Measurements from ENCODE around the gene ASTN2. TPM values are rescaled to one million over a fixed set of nuclear protein-coding genes. Genes with fewer than 3 reads are reported as not detected.

The ASTN2 gene
- total RNA-seq, 1 experiment from 2014 or later: 6.8 TPM

DNA sequence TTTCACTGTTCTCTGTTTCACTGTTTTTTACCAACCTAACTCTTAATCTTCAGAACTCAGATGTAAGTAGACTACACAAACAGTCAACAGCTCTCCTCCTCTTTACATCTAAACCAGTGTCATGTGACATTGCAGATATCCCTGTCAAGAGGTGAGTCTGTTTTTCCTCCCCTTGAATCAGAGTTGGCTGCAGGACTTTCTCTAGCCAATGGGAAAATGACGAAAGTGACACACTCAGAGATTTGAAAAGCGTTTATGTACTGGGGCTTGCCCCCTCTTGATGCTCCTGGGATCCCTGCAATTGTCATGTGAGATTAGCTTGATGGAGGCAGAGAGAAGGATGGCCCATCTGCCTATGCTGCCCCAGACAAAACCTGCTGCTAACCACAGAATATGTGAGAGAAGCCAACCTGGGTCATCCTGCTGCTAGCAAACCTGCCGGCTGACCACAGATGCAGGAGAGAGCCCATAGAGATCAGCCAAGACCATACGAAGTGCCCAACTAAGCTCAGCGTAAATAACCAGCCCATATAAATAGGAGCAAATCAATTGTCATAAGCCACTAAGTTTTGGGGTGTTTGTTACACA, 111.1 kb downstream of the ASTN2 start:
- no peak for DNase-seq (ENCODE audit: low spot score)

DNA sequence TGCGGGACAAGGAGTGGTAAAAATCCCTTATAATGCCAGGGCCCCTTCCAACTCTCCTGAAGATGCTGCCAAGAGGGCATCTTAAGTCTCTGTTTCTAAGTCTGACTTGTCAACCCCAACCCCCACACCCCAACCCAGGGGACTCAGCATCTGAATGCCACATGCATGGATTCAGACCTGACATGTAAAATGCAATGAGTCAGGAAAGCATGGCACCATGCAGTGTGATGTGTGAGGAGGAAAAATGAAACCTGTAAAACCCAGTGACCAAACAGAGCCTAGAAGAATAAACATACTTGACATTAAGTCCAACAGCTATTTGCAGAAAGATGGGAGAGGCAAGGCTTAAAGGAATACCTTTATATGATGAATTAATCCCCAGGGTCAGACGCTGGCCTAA, 112.4 kb downstream of the ASTN2 start:
- no peak for DNase-seq (ENCODE audit: low spot score)

DNA sequence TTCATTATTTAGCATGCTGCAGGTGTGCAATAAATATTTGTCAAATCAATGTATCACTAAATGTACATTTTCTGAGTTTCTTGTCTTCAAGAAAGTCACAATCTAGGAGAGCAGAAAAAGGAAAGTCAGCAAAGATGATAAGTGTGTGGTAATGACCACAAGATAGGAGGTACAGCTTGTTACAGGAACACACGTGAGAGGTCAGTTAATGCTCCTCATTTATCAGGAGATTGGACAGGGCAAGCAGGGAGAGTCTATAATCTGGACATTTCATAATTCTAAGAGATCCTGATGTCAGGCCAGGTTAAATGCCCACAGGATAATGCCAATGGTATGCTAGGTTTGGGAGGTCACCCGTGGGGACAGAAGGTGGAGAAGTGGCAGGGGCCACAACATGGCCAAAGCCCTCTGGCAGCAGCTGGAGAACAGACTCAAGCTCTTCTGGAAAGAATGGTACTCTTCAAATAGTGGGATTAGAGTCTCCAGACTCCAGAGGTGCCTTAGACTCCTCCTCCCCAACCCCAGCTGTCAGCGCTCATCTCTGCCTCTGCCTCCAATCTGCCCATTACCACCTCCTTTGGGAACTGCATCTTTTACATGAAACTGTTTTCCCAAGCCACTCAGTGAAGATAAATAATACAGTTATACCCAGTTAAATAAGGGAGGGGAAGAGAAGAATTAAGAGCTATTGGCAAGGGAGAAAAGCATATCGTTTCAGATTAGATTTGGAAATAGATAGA, 114.3 kb downstream of the ASTN2 start:
- no peak for DNase-seq (ENCODE audit: low spot score)

DNA sequence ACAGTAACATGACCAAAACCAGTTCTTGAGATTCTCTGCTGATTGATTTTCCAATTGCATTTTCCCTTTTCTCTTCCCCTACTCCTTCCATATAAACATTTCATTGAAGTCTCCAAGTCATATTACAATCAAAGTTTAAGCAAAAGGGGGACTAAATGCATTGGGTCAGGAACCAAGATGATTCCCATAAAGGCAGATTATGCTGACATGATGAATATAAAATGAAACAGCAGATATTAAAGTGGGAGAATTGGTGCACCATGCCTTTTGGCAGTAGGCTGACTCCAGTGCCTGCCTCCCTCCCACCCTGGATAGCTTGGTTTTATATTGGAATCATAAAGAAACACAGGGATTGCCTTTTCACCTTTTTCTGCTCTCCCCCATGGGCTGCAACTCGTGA, 118.4 kb downstream of the ASTN2 start:
- no peak for DNase-seq (ENCODE audit: low spot score)

DNA sequence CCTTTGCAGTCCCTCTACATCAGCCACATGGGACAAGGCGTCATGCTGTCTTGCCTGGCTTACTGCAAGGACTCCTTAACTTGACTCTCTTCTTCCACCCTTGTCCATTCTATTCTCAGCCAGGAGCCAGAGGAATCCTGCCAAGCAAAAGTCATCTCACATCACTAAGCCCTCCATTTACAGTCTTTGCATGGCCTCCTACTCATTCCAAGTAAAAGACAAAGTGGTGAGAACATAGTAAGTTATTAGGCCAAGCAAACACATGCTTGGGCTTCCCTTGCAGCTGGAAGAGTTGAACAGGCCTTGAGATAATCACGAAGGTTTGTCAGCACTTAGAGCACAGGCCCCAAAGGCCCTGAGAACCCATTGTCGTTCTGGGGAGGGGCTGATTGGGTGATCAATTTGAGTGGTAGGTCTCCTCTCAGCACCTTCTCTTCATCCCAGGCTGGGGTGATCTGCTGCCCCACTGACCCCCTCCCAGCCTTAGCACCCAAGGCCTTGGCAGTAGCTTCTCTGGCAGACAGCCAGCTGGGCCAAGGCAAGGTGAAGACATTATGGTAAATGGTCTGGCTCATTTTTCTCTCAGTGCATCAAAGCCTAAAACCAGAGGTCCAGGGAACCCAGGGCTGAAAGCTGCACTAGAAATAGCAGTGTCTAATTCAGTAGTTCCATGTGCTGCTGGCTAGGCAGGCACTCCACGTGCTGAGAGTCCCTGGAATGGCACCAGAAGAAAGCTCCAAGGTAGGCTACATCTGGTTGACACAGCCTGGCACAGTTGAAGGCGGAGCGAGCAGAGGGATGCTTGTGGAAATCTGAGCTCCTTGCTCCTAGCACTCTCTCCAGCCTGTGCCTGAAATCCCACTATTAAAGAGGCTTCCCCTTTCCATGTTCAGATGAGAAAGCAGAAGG, 121.4 kb downstream of the ASTN2 start:
- DNase-seq (ENCODE audit: low spot score): no peak

DNA sequence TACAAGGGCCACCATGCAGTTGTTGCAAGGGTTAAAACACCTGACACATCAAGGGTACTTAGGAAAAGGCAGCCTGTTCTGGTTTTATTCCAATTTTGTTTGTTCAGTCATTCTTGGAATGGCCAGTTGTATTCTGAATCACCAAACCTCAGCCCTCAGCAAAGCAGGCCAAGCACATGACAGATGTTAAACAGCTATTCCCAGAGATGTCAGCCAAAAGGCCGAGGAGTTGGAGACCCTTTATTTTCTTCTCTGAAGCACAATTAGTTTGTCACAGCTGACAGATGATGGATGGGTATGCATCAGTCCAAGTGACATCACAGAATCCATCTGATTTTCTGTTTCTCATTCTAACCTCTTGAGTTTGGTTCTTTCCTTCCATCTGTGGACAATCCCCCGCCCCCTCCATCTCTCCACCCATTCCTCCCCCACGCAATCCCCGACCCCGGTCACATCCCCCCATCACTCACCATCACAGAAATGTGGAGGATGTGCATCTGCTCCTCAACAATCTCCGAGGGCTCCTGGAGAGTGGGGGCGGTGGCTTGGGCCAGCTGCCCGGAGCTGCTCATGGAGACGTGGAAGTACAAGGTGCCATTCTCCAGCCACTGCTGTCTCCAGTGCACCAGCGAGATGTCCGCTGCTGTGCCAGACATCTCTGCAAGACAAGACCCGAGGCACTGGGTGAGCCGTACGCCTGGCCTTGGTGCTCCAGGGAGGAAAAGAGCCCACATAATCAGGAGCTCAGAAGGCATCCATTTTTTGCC, 123.8 kb downstream of the ASTN2 start:
- DNase-seq (ENCODE audit: low spot score): no peak

DNA sequence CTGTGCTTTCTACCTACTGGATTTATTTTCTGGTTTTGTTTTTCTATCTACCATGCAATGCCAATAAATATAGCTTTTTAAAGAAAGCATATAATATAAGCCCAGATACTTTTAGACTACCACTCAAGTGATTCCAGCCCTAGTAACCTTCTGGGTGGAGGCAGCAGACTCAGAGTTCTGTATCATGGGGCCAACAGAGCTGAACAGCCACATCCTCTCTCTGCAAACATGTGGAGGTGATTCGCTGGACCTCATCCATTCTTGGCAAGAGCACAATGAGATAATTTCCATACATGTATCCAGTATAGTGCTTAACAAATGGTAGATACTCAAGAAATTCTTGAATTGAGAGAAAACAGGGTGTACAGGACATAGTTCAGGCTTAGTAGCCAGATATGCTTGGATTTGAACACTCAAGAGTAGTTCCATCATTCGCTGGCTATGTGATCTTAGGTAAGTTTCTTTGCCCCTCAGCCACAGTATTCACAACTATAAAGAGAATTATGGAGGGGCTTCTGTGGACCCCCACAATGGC, 124.5 kb downstream of the ASTN2 start:
- no peak for DNase-seq (ENCODE audit: low spot score)

DNA sequence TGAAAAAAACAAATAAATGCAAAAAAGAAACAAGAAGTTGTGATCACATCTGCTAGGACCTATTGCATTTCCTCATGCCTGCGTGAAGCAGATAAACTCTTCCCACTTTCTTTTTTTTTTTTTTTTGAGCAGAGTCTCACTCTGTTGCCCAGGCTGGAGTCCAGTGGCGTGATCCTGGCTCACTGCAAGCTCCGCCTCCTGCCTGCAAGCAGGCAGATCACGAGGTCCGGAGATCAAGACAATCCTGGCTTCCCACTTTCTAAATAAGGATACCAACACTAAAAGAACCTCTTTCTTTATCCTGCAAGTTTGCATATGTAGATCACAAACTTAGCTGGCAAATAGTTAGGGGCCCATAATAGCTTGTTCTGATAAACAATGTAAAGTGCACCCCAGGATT, 128.6 kb downstream of the ASTN2 start:
- DNase-seq (ENCODE audit: low spot score): no peak

DNA sequence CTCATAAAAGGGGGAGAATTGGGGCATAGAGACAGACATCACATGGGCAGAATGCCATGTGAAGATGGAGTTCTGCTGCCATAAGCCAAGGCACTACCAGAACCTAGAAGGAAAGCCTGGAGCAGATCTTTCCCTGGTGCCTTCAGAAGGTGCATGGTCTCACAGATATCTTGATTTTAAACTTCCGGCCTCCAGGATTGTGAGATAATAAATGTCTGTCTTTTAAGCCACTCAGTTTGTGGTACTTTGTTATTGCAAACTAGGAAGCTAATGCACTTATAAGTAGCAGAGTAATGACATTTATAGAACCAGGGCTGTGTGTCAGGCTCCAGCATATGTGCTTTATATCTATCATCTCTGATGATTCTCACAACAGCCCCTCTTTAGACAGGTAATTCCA, 130.4 kb downstream of the ASTN2 start:
- DNase-seq (ENCODE audit: low spot score): no peak

DNA sequence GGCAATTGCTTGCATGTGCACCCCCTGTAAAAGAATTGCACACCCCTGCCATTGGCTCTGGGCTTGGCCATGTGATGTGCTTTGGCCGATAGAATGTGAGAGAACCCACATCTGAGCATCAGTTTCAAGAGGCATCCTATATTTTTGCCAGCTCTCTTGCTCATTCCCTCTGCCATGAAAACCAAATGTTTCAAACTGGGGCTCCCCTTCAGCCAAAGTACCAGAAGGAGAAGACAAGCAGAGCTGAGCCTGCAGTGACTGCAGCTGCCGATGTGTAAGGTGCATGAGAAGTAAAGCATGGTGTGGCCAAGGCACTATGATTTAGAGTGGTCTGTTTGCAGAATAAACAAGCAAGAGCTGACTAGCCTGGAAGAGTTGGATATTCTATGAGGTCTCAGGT, 132.3 kb downstream of the ASTN2 start:
- DNase-seq (ENCODE audit: low spot score): no peak

DNA sequence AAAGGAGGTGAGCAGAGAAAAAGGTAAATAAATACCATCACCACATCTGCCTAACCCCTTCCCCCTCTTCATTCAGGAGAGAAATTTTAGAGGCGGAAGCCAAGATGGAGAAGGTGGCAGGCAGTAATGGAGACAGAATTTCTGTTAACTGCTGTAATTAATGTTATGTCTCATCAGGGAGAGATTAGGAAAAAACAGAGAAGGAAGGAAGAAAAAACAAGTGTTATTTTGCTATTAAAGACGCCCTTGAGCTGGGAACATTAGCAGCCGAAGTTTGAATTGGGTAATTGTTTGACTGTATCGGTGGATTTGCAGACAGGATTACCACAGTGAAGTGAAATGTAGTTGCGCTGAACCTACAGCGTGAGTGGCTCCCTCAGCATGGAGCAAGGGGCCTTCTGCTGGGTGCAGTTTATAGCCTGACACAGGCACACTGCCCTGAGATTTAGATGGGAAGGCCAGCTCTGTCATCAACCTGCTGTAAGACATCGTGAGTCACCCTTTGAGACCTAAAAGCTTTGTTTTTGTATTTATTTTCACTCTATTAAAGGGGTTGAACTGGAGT, 136.3 kb downstream of the ASTN2 start:
- no peak for DNase-seq (ENCODE audit: low spot score)

DNA sequence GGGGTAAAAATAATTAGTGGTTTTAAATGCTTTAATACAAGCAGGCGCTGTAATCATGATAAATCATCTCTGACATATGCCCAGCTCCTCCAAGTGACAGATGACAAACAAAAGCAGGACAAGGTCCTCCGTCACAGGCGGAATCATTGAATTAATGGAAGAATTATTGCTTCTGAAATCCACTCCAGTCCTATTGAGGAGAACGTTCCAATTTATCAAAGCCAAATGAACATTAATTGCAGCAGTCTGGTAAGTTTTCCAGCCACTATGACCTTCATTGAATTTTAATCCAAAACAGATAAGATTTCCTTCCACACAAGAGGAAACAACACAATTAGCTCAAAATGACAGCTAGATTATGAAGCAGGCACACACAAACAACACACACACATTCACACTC, 136.8 kb downstream of the ASTN2 start:
- DNase-seq (ENCODE audit: low spot score): no peak

DNA sequence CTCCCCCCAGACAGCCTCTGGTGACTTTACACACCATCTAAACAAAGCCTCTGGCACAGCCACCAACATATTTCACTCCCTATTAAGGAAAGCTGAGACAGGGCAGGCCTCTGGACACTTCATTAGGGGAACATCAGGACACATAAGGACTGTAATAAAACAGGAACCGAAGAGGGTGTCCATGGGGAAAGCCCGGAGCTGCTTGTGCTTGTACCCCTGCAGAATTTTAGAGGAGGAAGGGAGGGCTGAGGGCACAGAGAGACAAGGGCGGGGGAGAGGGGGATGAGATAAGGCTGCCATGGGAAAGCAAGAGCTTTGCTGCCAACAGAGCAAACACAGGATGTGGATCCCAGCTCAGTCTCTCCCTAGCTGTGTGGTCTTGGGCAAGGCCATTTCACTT, 138.4 kb downstream of the ASTN2 start:
- DNase-seq (ENCODE audit: low spot score): no peak

DNA sequence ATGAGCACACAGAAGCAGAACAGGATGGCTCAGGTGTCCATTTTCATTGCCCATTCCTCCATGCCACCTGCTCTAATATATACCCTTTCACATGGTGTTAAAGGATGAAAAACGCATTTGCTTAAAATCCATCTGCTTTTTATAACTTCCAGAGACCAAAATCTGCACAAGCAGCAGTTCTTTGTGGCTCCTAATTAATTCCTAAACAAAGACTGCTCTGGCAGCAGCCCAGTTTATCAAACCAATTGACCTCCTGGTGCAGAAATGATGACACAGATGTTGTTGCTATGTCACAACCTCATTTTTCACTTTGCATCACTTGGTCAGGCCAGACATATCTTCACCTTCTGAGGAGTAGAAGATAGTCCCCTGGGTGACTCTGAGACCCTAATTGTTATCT, 141.2 kb downstream of the ASTN2 start:
- no peak for DNase-seq (ENCODE audit: low spot score)

DNA sequence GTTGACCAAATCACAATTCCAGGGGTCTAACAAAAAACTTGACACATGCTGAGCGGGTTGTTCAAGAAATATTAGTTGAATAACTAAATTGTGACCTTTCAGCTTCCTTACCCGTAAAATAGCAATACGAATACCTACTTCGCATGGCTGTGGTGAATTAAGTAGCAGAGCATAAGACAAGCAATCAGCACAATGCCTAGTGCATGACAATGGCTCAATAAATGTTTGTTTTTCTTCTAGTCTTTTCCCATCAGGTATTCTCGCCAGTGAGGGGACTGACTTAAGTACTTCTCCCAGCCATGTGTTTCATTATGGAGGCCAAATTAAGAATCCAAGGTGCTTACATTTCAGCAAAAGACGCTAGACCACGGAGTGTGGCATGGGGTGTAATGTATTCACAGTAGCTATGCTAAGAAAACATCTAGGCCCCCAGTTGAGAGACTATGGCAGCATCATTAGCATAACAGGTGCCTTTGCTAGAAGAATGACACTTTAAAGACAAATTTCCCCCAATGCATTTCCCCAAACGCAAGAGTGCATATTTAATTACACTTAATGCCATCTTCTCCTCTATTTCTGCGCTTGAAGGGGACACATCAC, 145.9 kb downstream of the ASTN2 start:
- DNase-seq (ENCODE audit: low spot score): no peak

DNA sequence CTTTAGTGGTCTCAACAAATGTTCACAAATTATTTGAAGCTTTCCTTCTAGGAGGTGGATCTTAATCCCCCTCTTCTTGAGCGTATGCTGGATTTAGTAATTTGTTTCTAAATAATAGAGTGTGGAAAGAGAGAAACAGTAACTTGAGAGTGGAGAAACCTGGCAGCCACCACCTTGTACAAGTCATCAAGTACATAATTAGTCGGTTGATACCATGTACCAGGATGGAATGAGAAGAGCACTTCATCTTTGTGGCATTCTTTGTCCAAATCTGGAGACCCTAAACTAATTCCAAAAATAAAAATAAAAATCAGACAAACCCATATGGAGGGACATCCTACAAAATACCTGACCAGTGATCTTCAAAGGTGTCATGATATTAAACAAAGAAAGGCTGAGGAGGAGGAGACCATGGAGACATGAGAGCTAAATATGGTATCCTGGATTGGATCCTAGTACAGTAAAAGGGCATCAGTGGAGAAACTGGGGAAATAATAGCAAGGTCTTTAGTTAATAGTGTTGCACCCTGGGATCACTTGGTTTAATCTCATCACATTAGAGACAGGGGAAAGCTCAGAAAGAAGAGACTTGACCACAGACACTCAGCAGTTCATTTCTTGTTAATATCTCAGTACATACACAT, 147.9 kb downstream of the ASTN2 start:
- no peak for DNase-seq (ENCODE audit: low spot score)

DNA sequence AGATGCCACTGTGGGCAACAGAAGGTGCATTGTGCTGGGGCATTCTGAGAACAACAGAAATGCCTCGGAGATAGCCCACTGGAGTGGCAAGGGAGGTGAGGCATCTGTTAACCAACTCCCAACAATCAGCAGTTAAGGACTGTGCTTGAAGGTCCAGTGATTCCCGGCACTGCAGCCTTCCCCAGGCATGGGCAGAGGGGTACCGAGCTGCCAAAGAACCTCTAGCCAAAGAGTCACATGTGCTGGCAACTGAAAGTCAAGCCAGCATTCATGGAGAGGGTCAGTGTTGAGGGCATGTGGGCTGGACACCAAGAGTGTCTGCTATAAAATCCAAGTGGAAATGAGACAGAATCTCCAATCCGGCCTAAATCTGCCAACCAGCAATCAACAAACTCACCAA, 149.6 kb downstream of the ASTN2 start:
- DNase-seq (ENCODE audit: low spot score): no peak

DNA sequence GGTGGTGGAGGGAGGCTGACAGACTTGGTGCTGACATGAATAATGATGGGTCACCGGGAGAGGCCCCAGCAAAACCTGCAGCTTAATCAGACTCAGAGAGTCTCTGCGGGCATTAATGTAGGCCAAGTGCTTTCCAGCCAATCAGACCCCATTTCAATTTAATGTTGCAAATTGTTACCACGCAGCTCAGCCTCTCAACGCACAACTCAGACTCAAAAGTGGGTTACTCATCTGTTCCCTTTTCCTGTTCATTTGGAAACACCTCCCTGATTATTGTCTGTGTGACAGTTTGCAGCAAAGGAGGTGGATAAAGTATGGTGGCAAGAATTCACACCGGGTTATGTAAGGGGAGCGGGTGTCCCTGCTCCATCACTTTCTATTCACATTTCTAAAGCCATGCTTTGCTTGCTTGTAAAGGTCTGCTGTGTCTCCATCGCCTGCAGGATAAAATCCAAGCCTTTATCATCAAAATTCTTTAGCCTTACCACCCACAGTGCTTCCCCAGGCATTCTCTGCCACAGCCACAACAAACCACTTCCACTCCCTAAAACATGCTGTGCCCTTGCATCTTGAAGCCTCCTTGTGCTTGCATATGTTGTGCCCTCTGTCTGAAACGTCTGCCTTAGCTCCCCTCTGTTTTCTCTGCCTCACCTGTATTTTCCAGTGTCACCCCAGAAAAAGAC, 156.5 kb downstream of the ASTN2 start:
- DNase-seq (ENCODE audit: low spot score): no peak

DNA sequence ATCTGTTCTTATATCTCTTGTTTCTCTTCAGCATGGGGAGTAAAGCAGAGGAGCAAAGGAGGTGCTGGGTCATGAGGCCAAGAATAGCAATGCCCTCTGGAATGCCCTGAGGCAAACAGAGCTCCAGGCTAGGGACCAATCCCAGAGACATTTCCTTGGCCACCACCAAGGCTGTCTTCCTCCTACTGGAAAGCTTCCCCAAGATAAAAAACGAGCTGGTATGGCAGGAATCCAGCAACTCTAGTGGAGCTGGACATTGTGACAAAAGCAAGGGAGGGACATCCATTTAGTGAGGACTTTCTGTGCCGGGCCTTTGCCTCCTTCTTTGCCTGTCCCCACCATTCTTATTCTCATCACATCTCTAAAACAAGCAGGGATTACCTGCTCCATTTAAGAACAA, 161.6 kb downstream of the ASTN2 start:
- no peak for DNase-seq (ENCODE audit: low spot score)

Data from H4 (cell line).